Neural crest cell (in vitro differentiated cells): ENCODE results near the gene STK4. TPM values are rescaled to one million over a fixed set of nuclear protein-coding genes. Genes with fewer than 3 reads are reported as not detected.

ENCODE experiments used
- DNase-seq: peaks from one replicate; pipeline ENCODE4 v3.0.0; 2021; ENCODE audit warnings: low read depth, mixed read lengths, low spot score
- H3K27ac Mint-ChIP-seq: one replicate; pipeline ENCODE4 v1.8.0; 2021; ENCODE audit warnings: mild to moderate bottlenecking, mixed read lengths; ENCODE audit not compliant: unreplicated experiment
- H3K27me3 Mint-ChIP-seq: 2 replicates; pipeline ENCODE4 v1.8.0; 2021; ENCODE audit warnings: low read depth, mild to moderate bottlenecking, mixed read lengths
- H3K36me3 Mint-ChIP-seq: 2 replicates; pipeline ENCODE4 v1.8.0; 2021; ENCODE audit warnings: low read depth, mild to moderate bottlenecking, mixed read lengths
- H3K4me1 Mint-ChIP-seq: 2 replicates; pipeline ENCODE4 v1.8.0; 2021; ENCODE audit warnings: mixed read lengths
- H3K4me3 Mint-ChIP-seq: one replicate; pipeline ENCODE4 v1.8.0; 2021; ENCODE audit warnings: mild to moderate bottlenecking, mixed read lengths
- H3K9me3 Mint-ChIP-seq: 2 replicates; pipeline ENCODE4 v1.8.0; 2021; ENCODE audit warnings: mixed read lengths
- total RNA-seq: library from RNA; stranded (reverse); gene quantifications from 2 replicates; pipeline ENCODE4 v1.2.1, GENCODE V29; 2021
- TF ChIP-seq, protein P1 (sequence below): fragments of 200-600 bp; sonication (generic); conservative IDR thresholded peaks from 2 replicates; pipeline ENCODE4 v1.5.0; 2021; ENCODE audit warnings: antibody characterized with exemption, mild to moderate bottlenecking

The STK4 gene
- total RNA-seq, 1 donor from 2014 or later, result 41.2 TPM

DNA sequence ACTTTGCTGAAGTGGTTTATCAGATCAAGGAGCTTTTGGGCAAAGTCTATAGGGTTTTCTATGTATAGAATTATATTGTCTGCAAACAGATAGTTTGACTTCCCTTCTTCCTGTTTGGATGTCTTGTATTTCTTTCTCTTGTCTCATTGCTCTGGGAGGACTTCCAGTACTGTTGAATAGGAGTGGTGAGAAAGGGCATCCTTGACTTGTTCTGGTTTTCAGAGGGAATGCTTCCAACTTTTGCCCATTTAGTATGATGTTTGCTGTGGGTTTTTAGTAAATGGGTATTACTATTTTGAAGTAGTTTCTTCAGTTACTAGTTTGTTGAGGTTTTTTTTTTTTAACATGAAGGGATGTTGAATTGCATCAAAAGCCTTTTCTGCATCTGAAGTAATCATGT is 98.5 kb downstream of the STK4 start:
- H3K4me1 Mint-ChIP-seq, result peaks cover 4% of the 10 kb centered on the region
- H3K27me3 Mint-ChIP-seq, result no peaks in the 10 kb centered on the region

DNA sequence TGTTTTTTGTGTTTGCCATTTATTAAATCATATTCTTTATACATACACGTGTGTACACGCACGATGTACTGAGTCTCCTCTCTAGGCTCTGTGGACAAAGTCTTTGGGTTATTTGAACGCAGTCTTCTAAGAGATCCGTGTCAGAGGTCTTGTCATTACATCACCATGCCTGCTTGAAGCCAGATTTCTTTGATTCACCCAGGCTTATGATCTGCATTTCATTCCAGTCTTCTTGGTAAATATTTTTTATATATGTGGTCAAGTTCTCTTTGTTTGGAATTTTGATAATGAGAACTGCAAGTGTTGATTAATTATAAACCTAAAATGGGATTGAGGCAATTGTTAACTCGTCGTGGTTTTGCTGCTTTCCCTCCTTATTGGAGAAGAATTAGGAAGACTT is 100.1 kb downstream of the STK4 start:
- no peak for DNase-seq
- Mint-ChIP-seq H3K27ac (no peak overlapping the region), H3K36me3 (peaks cover 19% of the 10 kb centered on the region), H3K27me3 (no peaks in the 10 kb centered on the region), H3K4me3 (no peak overlapping the region), H3K9me3 (peaks cover 6% of the 10 kb centered on the region), H3K4me1 (peaks cover 4% of the 10 kb centered on the region)
- TF ChIP-seq, protein P1, sequence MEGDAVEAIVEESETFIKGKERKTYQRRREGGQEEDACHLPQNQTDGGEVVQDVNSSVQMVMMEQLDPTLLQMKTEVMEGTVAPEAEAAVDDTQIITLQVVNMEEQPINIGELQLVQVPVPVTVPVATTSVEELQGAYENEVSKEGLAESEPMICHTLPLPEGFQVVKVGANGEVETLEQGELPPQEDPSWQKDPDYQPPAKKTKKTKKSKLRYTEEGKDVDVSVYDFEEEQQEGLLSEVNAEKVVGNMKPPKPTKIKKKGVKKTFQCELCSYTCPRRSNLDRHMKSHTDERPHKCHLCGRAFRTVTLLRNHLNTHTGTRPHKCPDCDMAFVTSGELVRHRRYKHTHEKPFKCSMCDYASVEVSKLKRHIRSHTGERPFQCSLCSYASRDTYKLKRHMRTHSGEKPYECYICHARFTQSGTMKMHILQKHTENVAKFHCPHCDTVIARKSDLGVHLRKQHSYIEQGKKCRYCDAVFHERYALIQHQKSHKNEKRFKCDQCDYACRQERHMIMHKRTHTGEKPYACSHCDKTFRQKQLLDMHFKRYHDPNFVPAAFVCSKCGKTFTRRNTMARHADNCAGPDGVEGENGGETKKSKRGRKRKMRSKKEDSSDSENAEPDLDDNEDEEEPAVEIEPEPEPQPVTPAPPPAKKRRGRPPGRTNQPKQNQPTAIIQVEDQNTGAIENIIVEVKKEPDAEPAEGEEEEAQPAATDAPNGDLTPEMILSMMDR, result no peak

More for the DNA sequence above, 98.5 kb downstream of the STK4 start:
- TF ChIP-seq, protein P1, result no peak
- Mint-ChIP-seq H3K4me3 (no peak overlapping the region), H3K9me3 (peaks cover 6% of the 10 kb centered on the region), H3K27ac (no peak overlapping the region), H3K36me3 (peaks cover 13% of the 10 kb centered on the region)
- no peak for DNase-seq

DNA sequence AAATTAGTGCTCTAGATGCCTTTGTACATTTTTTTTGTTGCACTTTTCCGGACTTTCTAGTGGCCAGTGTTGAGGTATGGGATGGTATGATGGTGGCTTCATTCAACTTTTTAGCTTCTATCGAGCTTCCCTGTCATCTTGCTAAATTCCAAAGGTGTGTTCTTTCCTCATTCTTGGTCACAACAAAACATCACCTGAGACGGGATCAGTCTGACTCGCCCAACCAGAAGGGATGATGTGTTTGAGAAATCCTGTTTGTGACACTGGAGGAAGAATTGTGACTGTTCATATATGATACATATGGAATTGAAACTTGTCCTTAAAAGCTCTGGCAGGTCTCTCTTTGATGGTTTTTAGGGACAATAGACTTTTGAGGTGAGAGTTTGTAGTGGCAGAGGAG is 100.8 kb downstream of the STK4 start:
- H3K9me3 Mint-ChIP-seq, result peaks cover 6% of the 10 kb centered on the region
- TF ChIP-seq, protein P1, result no peak
- no peak for DNase-seq
- no peaks in the 10 kb centered on the region for H3K27me3 Mint-ChIP-seq
- H3K4me3 Mint-ChIP-seq, result no peak overlapping the region
- H3K36me3 Mint-ChIP-seq, result peaks cover 19% of the 10 kb centered on the region
- no peak overlapping the region for H3K27ac Mint-ChIP-seq
- peaks cover 4% of the 10 kb centered on the region for H3K4me1 Mint-ChIP-seq

DNA sequence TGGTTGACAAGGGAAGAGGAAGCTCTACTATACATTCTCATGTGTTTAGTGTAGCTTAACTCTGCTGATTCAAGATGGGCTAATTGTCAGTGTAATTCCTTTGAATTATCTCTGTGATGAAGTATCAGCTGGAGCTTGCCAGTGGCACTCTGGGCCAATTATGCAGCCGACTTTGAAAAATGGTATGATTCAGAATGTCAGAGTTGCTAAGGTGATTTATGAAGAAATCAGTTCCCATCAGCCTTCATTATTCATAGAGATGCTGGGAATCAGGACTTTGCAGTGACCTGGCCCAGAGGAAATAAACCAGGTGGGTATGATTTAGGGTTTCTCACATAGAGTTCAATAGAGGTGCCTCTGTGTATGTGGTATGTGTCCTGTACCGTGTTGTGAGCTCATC is 101.2 kb downstream of the STK4 start:
- no peak overlapping the region for H3K4me3 Mint-ChIP-seq
- H3K27ac Mint-ChIP-seq, result no peak overlapping the region
- H3K27me3 Mint-ChIP-seq, result no peaks in the 10 kb centered on the region
- peaks cover 16% of the 10 kb centered on the region for H3K36me3 Mint-ChIP-seq
- no peak for DNase-seq
- H3K4me1 Mint-ChIP-seq, result peaks cover 4% of the 10 kb centered on the region
- TF ChIP-seq, protein P1, result no peak
- peaks cover 6% of the 10 kb centered on the region for H3K9me3 Mint-ChIP-seq

DNA sequence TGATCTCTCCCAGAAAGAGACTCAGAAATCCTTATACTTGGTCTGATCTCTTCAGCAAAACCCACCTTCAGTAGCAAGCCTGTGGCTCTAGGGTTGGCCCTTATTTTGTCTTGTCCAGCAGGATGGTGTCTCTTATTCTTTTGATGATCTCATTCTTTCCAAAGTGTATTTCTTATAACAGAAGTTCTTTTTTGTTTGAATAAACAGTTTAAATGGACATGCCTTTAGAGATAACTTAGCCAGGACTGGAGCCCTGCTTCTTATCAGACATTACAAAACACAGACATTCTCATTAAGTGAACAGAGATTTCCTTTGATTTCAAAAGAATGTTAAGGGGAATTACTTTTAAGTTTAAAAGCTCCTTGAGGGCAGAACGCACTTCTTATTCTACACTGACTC is 102.9 kb downstream of the STK4 start:
- no peak for DNase-seq
- TF ChIP-seq, protein P1, result no peak
- no peaks in the 10 kb centered on the region for H3K27me3 Mint-ChIP-seq
- peaks cover 4% of the 10 kb centered on the region for H3K4me1 Mint-ChIP-seq
- peaks cover 2% of the 10 kb centered on the region for H3K9me3 Mint-ChIP-seq
- no peak overlapping the region for H3K4me3 Mint-ChIP-seq
- peaks cover 12% of the 10 kb centered on the region for H3K36me3 Mint-ChIP-seq
- H3K27ac Mint-ChIP-seq, result no peak overlapping the region
